ENCODE measurements around the gene HOXC10. TPM values are rescaled to one million over a fixed set of nuclear protein-coding genes. Genes with fewer than 3 reads are reported as not detected.

The HOXC10 gene
- total RNA-seq, 2 experiments from 2014 or later: not detected

GRCh38 chr12:54002915-54003389, 18.0 kb downstream of the HOXC10 start:
- ChIA-PET CTCF (interaction anchor here (4.6 kb wide), 1 partner anchor 199 kb away, joined by 29 read pairs; no protein-coding TSS in a partner anchor), POLR2A (no interaction called here)
- Mint-ChIP-seq H3K27ac (no peak overlapping the region), H3K4me1 (peaks cover 17% of the 10 kb centered on the region), H3K36me3 (ENCODE audit: low read depth) (peaks cover 1% of the 10 kb centered on the region), H3K4me3 (no peak overlapping the region), H3K27me3 (peaks cover 97% of the 10 kb centered on the region), H3K9me3 (no peaks in the 10 kb centered on the region)
- no peak for DNase-seq

- Mint-ChIP-seq H3K4me1 (peaks cover 17% of the 10 kb centered on the region), H3K4me3 (no peak overlapping the region), H3K9me3 (no peaks in the 10 kb centered on the region), H3K27ac (no peak overlapping the region), H3K36me3 (ENCODE audit: low read depth) (peaks cover 1% of the 10 kb centered on the region), H3K27me3 (peaks cover 97% of the 10 kb centered on the region)
- POLR2A ChIA-PET: no interaction called here
- DNase-seq: no peak
- CTCF ChIA-PET: interaction anchor here (1.0 to 4.6 kb wide), 2 partner anchors 42 to 198 kb away, joined by 3 to 29 read pairs; no protein-coding TSS in a partner anchor
Measured at GRCh38 chr12:54003625-54004024, 18.7 kb downstream of the HOXC10 start.

- no peak overlapping the region for H3K4me3 Mint-ChIP-seq
- POLR2A ChIA-PET: no interaction called here
- H3K9me3 Mint-ChIP-seq: no peaks in the 10 kb centered on the region
- peaks cover 18% of the 10 kb centered on the region for H3K4me1 Mint-ChIP-seq
- H3K36me3 Mint-ChIP-seq (ENCODE audit: low read depth): peaks cover 1% of the 10 kb centered on the region
- DNase-seq: no peak
- peaks cover 95% of the 10 kb centered on the region for H3K27me3 Mint-ChIP-seq
- no peak overlapping the region for H3K27ac Mint-ChIP-seq
- CTCF ChIA-PET: interaction anchor here (1.0 to 4.6 kb wide), 3 partner anchors 43 to 198 kb away, joined by 3 to 33 read pairs (median 29); partner anchors contain the start of gene SMUG1
Measured at GRCh38 chr12:54004063-54004840, 19.3 kb downstream of the HOXC10 start.

- Mint-ChIP-seq H3K4me3 (no peak overlapping the region), H3K27ac (no peak overlapping the region), H3K27me3 (peaks cover 95% of the 10 kb centered on the region), H3K4me1 (peaks cover 24% of the 10 kb centered on the region), H3K36me3 (ENCODE audit: low read depth) (peaks cover 1% of the 10 kb centered on the region), H3K9me3 (no peaks in the 10 kb centered on the region)
- CTCF ChIA-PET: interaction anchor here (0.8 to 4.6 kb wide), 8 partner anchors 12 to 205 kb away, joined by 3 to 33 read pairs (median 6); partner anchors contain the start of genes HOXC5 and SMUG1
- no peak for DNase-seq
- POLR2A ChIA-PET: no interaction called here
Measured at GRCh38 chr12:54004841-54005530, 20.0 kb downstream of the HOXC10 start.

DNA sequence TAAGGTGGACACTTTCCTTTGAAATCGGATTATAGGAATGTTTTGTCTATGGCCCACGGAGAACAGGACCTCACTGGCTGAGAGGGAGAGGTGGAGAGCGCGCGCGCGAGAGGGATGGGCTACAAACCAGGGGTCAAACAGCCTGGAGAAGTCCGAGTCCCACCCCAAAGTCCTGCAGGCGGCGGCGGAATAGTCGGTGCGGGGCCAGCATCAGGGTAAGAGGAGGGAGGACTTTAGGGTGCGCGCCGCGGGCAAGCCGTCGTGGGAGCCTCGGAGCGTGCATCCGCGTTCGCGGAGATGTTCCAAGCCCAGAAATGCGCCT, 20.5 kb downstream of the HOXC10 start:
- no peaks in the 10 kb centered on the region for H3K9me3 Mint-ChIP-seq
- POLR2A ChIA-PET: no interaction called here
- no peak overlapping the region for H3K27ac Mint-ChIP-seq
- peaks cover 96% of the 10 kb centered on the region for H3K27me3 Mint-ChIP-seq
- peaks cover 24% of the 10 kb centered on the region for H3K4me1 Mint-ChIP-seq
- no peak overlapping the region for H3K4me3 Mint-ChIP-seq
- peaks cover 1% of the 10 kb centered on the region for H3K36me3 Mint-ChIP-seq (ENCODE audit: low read depth)
- DNase-seq: no peak
- CTCF ChIA-PET: interaction anchor here (0.6 to 4.6 kb wide), 21 partner anchors 12 to 210 kb away, joined by 3 to 33 read pairs (median 4); partner anchors contain the start of genes HOXC10, HOXC5 and SMUG1

- ChIA-PET POLR2A (no interaction called here), CTCF (interaction anchor here (0.6 to 4.6 kb wide), 24 partner anchors 8 to 209 kb away, joined by 3 to 33 read pairs (median 4); partner anchors contain the start of genes HOXC10, HOXC5 and SMUG1)
- no peaks in the 10 kb centered on the region for H3K9me3 Mint-ChIP-seq
- DNase-seq: peak; percentile 84
- peak overlapping the region; percentile 67 for H3K4me3 Mint-ChIP-seq
- peaks cover 24% of the 10 kb centered on the region for H3K4me1 Mint-ChIP-seq
- H3K36me3 Mint-ChIP-seq (ENCODE audit: low read depth): peaks cover 1% of the 10 kb centered on the region
- no peak overlapping the region for H3K27ac Mint-ChIP-seq
- peaks cover 94% of the 10 kb centered on the region for H3K27me3 Mint-ChIP-seq
Measured at GRCh38 chr12:54005853-54006558, 21.1 kb downstream of the HOXC10 start.

DNA sequence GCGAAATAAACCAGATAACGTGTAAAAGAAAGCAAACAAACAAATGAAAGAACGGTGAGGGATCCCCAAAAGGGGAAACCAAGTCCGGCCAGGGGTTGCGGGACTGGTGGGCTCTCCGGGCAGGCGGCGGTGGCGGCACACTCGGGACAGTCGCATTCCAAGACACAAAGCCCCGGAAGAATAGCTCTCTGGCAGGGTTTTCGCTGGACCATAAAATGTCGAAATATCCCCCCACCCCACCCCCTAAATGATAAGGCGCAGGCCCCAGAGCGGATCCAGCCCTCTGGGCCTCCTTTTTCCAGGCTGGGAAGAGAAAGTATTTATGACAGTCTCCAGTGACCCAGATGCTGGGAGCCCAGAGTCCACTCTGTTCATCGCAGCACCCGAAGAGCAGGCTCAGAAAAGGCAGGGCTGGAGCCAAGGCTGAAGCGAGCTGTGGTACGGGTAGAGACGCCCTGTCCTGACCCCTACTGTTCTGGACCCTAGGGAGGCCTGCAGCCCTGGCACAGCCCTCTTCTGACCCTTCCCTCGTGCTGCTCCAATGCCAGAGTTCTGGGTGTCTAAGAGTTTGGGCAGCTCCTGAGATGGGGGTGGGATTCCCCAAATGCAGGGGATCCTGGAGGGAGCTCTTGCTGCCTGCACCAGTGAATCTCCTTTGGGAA, 21.7 kb downstream of the HOXC10 start:
- peak overlapping the region; percentile 67 for H3K4me3 Mint-ChIP-seq
- DNase-seq: no peak
- H3K27me3 Mint-ChIP-seq: peaks cover 94% of the 10 kb centered on the region
- H3K36me3 Mint-ChIP-seq (ENCODE audit: low read depth): peaks cover 1% of the 10 kb centered on the region
- ChIA-PET POLR2A (no interaction called here), CTCF (interaction anchor here (0.6 to 4.6 kb wide), 15 partner anchors 8 to 208 kb away, joined by 3 to 33 read pairs (median 5); partner anchors contain the start of genes HOXC5 and SMUG1)
- H3K27ac Mint-ChIP-seq: no peak overlapping the region
- peaks cover 26% of the 10 kb centered on the region for H3K4me1 Mint-ChIP-seq
- no peaks in the 10 kb centered on the region for H3K9me3 Mint-ChIP-seq

- ChIA-PET POLR2A (no interaction called here), CTCF (interaction anchor here (0.6 to 4.6 kb wide), 10 partner anchors 16 to 200 kb away, joined by 3 to 33 read pairs (median 7); partner anchors contain the start of genes HOXC10, HOXC5 and SMUG1)
- peaks cover 94% of the 10 kb centered on the region for H3K27me3 Mint-ChIP-seq
- no peak overlapping the region for H3K4me3 Mint-ChIP-seq
- no peak for DNase-seq
- H3K9me3 Mint-ChIP-seq: no peaks in the 10 kb centered on the region
- no peak overlapping the region for H3K27ac Mint-ChIP-seq
- H3K36me3 Mint-ChIP-seq (ENCODE audit: low read depth): peaks cover 1% of the 10 kb centered on the region
- H3K4me1 Mint-ChIP-seq: peaks cover 23% of the 10 kb centered on the region
Measured at GRCh38 chr12:54007538-54008259, 22.8 kb downstream of the HOXC10 start.

DNA sequence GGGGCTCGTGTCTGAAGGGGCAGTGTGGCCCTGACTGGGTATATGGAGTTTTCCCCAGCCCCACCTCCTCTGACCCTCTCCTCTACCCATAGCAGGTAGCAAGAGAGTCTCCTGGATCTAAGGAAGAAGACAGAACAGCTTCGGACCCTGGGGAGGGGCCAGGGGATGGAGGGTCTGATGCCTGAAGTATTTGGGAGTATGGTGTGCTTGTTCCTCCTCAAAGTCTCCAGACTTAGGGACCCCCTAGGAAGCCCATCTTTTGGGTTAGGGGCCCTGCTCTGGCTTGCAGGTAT, 23.3 kb downstream of the HOXC10 start:
- Mint-ChIP-seq H3K9me3 (no peaks in the 10 kb centered on the region), H3K27ac (no peak overlapping the region), H3K36me3 (ENCODE audit: low read depth) (peaks cover 1% of the 10 kb centered on the region), H3K4me1 (peaks cover 22% of the 10 kb centered on the region), H3K27me3 (peaks cover 94% of the 10 kb centered on the region), H3K4me3 (no peak overlapping the region)
- no peak for DNase-seq
- CTCF ChIA-PET: interaction anchor here (0.6 to 3.2 kb wide), 9 partner anchors 17 to 200 kb away, joined by 3 to 16 read pairs (median 4); partner anchors contain the start of genes HOXC10 and HOXC5
- POLR2A ChIA-PET: no interaction called here

- H3K4me1 Mint-ChIP-seq: peaks cover 22% of the 10 kb centered on the region
- peak overlapping the region; percentile 46 for H3K27ac Mint-ChIP-seq
- CTCF ChIA-PET: interaction anchor here (0.6 to 2.1 kb wide), 8 partner anchors 23 to 207 kb away, joined by 3 to 10 read pairs (median 4); partner anchors contain the start of gene HOXC5
- H3K36me3 Mint-ChIP-seq (ENCODE audit: low read depth): no peaks in the 10 kb centered on the region
- H3K4me3 Mint-ChIP-seq: no peak overlapping the region
- peaks cover 93% of the 10 kb centered on the region for H3K27me3 Mint-ChIP-seq
- DNase-seq: no peak
- POLR2A ChIA-PET: no interaction called here
- no peaks in the 10 kb centered on the region for H3K9me3 Mint-ChIP-seq
Measured at GRCh38 chr12:54009171-54010052, 24.5 kb downstream of the HOXC10 start.

Measured in activated CD4-positive, alpha-beta T cell treated with anti-CD3 and anti-CD28 coated beads, Interleukin-2, amount 10 ng/mL, durations not matched to agents 7 days and 5 days (primary cell).